ENCODE data around the gene NRXN3. TPM values are rescaled to one million over a fixed set of nuclear protein-coding genes. Genes with fewer than 3 reads are reported as not detected.

The NRXN3 gene
- total and polyA plus RNA-seq, 2 experiments from 2014 or later = 0.08 to 0.11 TPM

- 23 to 36% methylated on average over 6 of the region's 6 CpGs for whole genome bisulfite sequencing, 2 experiments (ENCODE audit: low coverage in 1 of 2, low lambda C conversion rate in 2 of 2, missing lambda C conversion rate in 2 of 2)
- TF ChIP-seq EZH2phosphoT487 (IDR thresholded peaks at IDR 0.05; ENCODE audit: insufficient read depth, low read depth) (no peak), EZH2 (IDR thresholded peaks at IDR 0.05; ENCODE audit: insufficient read depth, poor library complexity, severe bottlenecking) (no peak)
- in situ Hi-C loops (cut with MboI) = no loop called here
Measured at GRCh38 chr14:78195431-78195830, 25.3 kb downstream of the NRXN3 start.

GRCh38 chr14:78196323-78196722 is 26.1 kb downstream of the NRXN3 start:
- Histone ChIP-seq H3K4me2 (ENCODE audit: unreplicated experiment) (no peak overlapping the region), H4K20me1 (ENCODE audit: insufficient read depth) (no peaks in the 10 kb centered on the region), H3K79me2 (ENCODE audit: insufficient read depth) (no peaks in the 10 kb centered on the region), H3K27ac (no peak overlapping the region), H3K9ac (no peak overlapping the region), H3K4me3 (no peak overlapping the region), H3K36me3 (ENCODE audit: low read depth) (no peaks in the 10 kb centered on the region), H3F3A (ENCODE audit: insufficient read depth) (no peaks in the 10 kb centered on the region), H3K4me1 (ENCODE audit: insufficient read depth) (no peaks in the 10 kb centered on the region), H2AFZ (no peak overlapping the region), H3K9me2 (ENCODE audit: insufficient read depth) (no peaks in the 10 kb centered on the region), H3K9me3 (ENCODE audit: low read depth) (no peaks in the 10 kb centered on the region), H3K27me3 (replicated peaks; ENCODE audit: insufficient read depth) (no peaks in the 10 kb centered on the region)
- no peak for DNase-seq
- in situ Hi-C loops (cut with MboI) = no loop called here
- 47 to 67% methylated on average over 2 of the region's 2 CpGs for WGBS, 2 experiments (ENCODE audit: low coverage in 1 of 2, low lambda C conversion rate in 2 of 2, missing lambda C conversion rate in 2 of 2)
- TF ChIP-seq EZH2phosphoT487 (IDR thresholded peaks at IDR 0.05; ENCODE audit: insufficient read depth, low read depth) (no peak), EZH2 (IDR thresholded peaks at IDR 0.05; ENCODE audit: insufficient read depth, poor library complexity, severe bottlenecking) (no peak)

More at GRCh38 chr14:78195431-78195830, 25.3 kb downstream of the NRXN3 start:
- no peaks in the 10 kb centered on the region for H4K20me1 ChIP-seq (ENCODE audit: insufficient read depth)
- no peak overlapping the region for H2AFZ ChIP-seq
- no peak overlapping the region for H3K27ac ChIP-seq
- no peak for DNase-seq
- H3K79me2 ChIP-seq (ENCODE audit: insufficient read depth) = no peaks in the 10 kb centered on the region
- H3K4me2 ChIP-seq (ENCODE audit: unreplicated experiment) = no peak overlapping the region
- no peak overlapping the region for H3K9ac ChIP-seq
- H3K9me3 ChIP-seq (ENCODE audit: low read depth) = no peaks in the 10 kb centered on the region
- no peaks in the 10 kb centered on the region for H3K27me3 ChIP-seq (replicated peaks; ENCODE audit: insufficient read depth)
- no peaks in the 10 kb centered on the region for H3F3A ChIP-seq (ENCODE audit: insufficient read depth)
- no peak overlapping the region for H3K4me3 ChIP-seq
- no peaks in the 10 kb centered on the region for H3K4me1 ChIP-seq (ENCODE audit: insufficient read depth)
- H3K36me3 ChIP-seq (ENCODE audit: low read depth) = no peaks in the 10 kb centered on the region
- no peaks in the 10 kb centered on the region for H3K9me2 ChIP-seq (ENCODE audit: insufficient read depth)

- H3K27me3 ChIP-seq (replicated peaks; ENCODE audit: insufficient read depth) = no peaks in the 10 kb centered on the region
- no peak for TF ChIP-seq EZH2phosphoT487 (IDR thresholded peaks at IDR 0.05; ENCODE audit: insufficient read depth, low read depth)
- no peak for TF ChIP-seq EZH2 (IDR thresholded peaks at IDR 0.05; ENCODE audit: insufficient read depth, poor library complexity, severe bottlenecking)
- WGBS, 2 experiments (ENCODE audit: low coverage in 1 of 2, low lambda C conversion rate in 2 of 2, missing lambda C conversion rate in 2 of 2) = 24 to 31% methylated on average over 8 of the region's 8 CpGs
Measured at GRCh38 chr14:78197051-78197450, 26.9 kb downstream of the NRXN3 start.

GRCh38 chr14:78202163-78202562 is 32.0 kb downstream of the NRXN3 start:
- H3K4me1 ChIP-seq (ENCODE audit: insufficient read depth) = no peaks in the 10 kb centered on the region

More at GRCh38 chr14:78197051-78197450, 26.9 kb downstream of the NRXN3 start:
- H3K9ac ChIP-seq = no peak overlapping the region
- no peaks in the 10 kb centered on the region for H3K9me2 ChIP-seq (ENCODE audit: insufficient read depth)
- in situ Hi-C loops (cut with MboI) = no loop called here
- H3K9me3 ChIP-seq (ENCODE audit: low read depth) = no peaks in the 10 kb centered on the region
- no peaks in the 10 kb centered on the region for H3F3A ChIP-seq (ENCODE audit: insufficient read depth)
- H2AFZ ChIP-seq = no peak overlapping the region
- no peaks in the 10 kb centered on the region for H4K20me1 ChIP-seq (ENCODE audit: insufficient read depth)
- H3K4me1 ChIP-seq (ENCODE audit: insufficient read depth) = no peaks in the 10 kb centered on the region
- no peak overlapping the region for H3K27ac ChIP-seq
- DNase-seq = no peak
- H3K4me2 ChIP-seq (ENCODE audit: unreplicated experiment) = no peak overlapping the region
- H3K4me3 ChIP-seq = no peak overlapping the region
- H3K36me3 ChIP-seq (ENCODE audit: low read depth) = no peaks in the 10 kb centered on the region
- no peaks in the 10 kb centered on the region for H3K79me2 ChIP-seq (ENCODE audit: insufficient read depth)

GRCh38 chr14:78202976-78203375 is 32.8 kb downstream of the NRXN3 start:
- H3K9me3 ChIP-seq (ENCODE audit: low read depth) = no peaks in the 10 kb centered on the region
- H3K9me2 ChIP-seq (ENCODE audit: insufficient read depth) = no peaks in the 10 kb centered on the region
- H4K20me1 ChIP-seq (ENCODE audit: insufficient read depth) = no peaks in the 10 kb centered on the region
- H3K27ac ChIP-seq = no peak overlapping the region
- H3K9ac ChIP-seq = no peak overlapping the region
- H3F3A ChIP-seq (ENCODE audit: insufficient read depth) = no peaks in the 10 kb centered on the region
- no peak overlapping the region for H2AFZ ChIP-seq
- no peak overlapping the region for H3K4me2 ChIP-seq (ENCODE audit: unreplicated experiment)
- no peak for DNase-seq
- no peaks in the 10 kb centered on the region for H3K27me3 ChIP-seq (replicated peaks; ENCODE audit: insufficient read depth)
- 0% methylated on average over 1 of the region's 1 CpG for WGBS, 2 experiments (ENCODE audit: low coverage in 1 of 2, low lambda C conversion rate in 2 of 2, missing lambda C conversion rate in 2 of 2)
- no peaks in the 10 kb centered on the region for H3K4me1 ChIP-seq (ENCODE audit: insufficient read depth)
- H3K36me3 ChIP-seq (ENCODE audit: low read depth) = no peaks in the 10 kb centered on the region
- TF ChIP-seq EZH2phosphoT487 (IDR thresholded peaks at IDR 0.05; ENCODE audit: insufficient read depth, low read depth) (no peak), EZH2 (IDR thresholded peaks at IDR 0.05; ENCODE audit: insufficient read depth, poor library complexity, severe bottlenecking) (no peak)
- no peaks in the 10 kb centered on the region for H3K79me2 ChIP-seq (ENCODE audit: insufficient read depth)
- in situ Hi-C loops (cut with MboI) = no loop called here
- no peak overlapping the region for H3K4me3 ChIP-seq

More at GRCh38 chr14:78202163-78202562, 32.0 kb downstream of the NRXN3 start:
- Histone ChIP-seq H3K9me3 (ENCODE audit: low read depth) (no peaks in the 10 kb centered on the region), H3K27me3 (replicated peaks; ENCODE audit: insufficient read depth) (no peaks in the 10 kb centered on the region), H2AFZ (no peak overlapping the region), H3K9ac (no peak overlapping the region), H3K27ac (no peak overlapping the region), H3K36me3 (ENCODE audit: low read depth) (no peaks in the 10 kb centered on the region), H3F3A (ENCODE audit: insufficient read depth) (no peaks in the 10 kb centered on the region), H3K79me2 (ENCODE audit: insufficient read depth) (no peaks in the 10 kb centered on the region), H3K4me2 (ENCODE audit: unreplicated experiment) (no peak overlapping the region), H3K9me2 (ENCODE audit: insufficient read depth) (no peaks in the 10 kb centered on the region), H4K20me1 (ENCODE audit: insufficient read depth) (no peaks in the 10 kb centered on the region), H3K4me3 (no peak overlapping the region)
- in situ Hi-C loops (cut with MboI) = no loop called here
- no peak for DNase-seq
- WGBS, 2 experiments (ENCODE audit: low coverage in 1 of 2, low lambda C conversion rate in 2 of 2, missing lambda C conversion rate in 2 of 2) = 6 to 7% methylated on average over 5 of the region's 5 CpGs
- TF ChIP-seq EZH2 (IDR thresholded peaks at IDR 0.05; ENCODE audit: insufficient read depth, poor library complexity, severe bottlenecking) (no peak), EZH2phosphoT487 (IDR thresholded peaks at IDR 0.05; ENCODE audit: insufficient read depth, low read depth) (no peak)
